GM21529 (cell line): ENCODE results near the gene NOP10.
"Not testable (repeated sequence)": the region's sequence is repeated elsewhere in the genome, so short reads cannot be mapped to it uniquely, and the experiment has no call there.

Experiments
- ATAC-seq: cut with Tn5 transposase; IDR thresholded peaks from one replicate; pipeline ENCODE4 v1.9.1; 2021; ENCODE audit not compliant: unreplicated experiment

Gene NOP10

GRCh38 chr15:34359416-34359815 is 16.5 kb upstream of the NOP10 start:
- ATAC-seq: no peak

GRCh38 chr15:34358948-34359347 is 16.0 kb upstream of the NOP10 start:
- ATAC-seq: no peak

GRCh38 chr15:34358367-34358766 is 15.4 kb upstream of the NOP10 start:
- ATAC-seq: no peak

GRCh38 chr15:34357653-34358052 is 14.7 kb upstream of the NOP10 start:
- ATAC-seq: no peak

- no peak for ATAC-seq
Observed at GRCh38 chr15:34355241-34355640, 12.3 kb upstream of the NOP10 start.

- no peak for ATAC-seq
Observed at GRCh38 chr15:34354286-34354685, 11.3 kb upstream of the NOP10 start.

- ATAC-seq: no peak
Observed at GRCh38 chr15:34353627-34354026, 10.7 kb upstream of the NOP10 start.

- not testable (repeated sequence) for ATAC-seq
Observed at GRCh38 chr15:34352996-34353395, 10.1 kb upstream of the NOP10 start.

- ATAC-seq: no peak
Observed at GRCh38 chr15:34349769-34350168, 6.8 kb upstream of the NOP10 start.

- no peak for ATAC-seq
Observed at GRCh38 chr15:34348735-34349300, 5.9 kb upstream of the NOP10 start.

- no peak for ATAC-seq
Observed at GRCh38 chr15:34347951-34348638, 5.2 kb upstream of the NOP10 start.

GRCh38 chr15:34342213-34342736 is 661 bp downstream of the NOP10 start:
- ATAC-seq: not testable (repeated sequence)

GRCh38 chr15:34341381-34342212 is 1.3 kb downstream of the NOP10 start:
- ATAC-seq: no peak

GRCh38 chr15:34339946-34340345 is 3.0 kb downstream of the NOP10 start:
- ATAC-seq: no peak

GRCh38 chr15:34338347-34338746 is 4.6 kb downstream of the NOP10 start:
- no peak for ATAC-seq

GRCh38 chr15:34337557-34338306 is 5.2 kb downstream of the NOP10 start, which contains the start of gene SLC12A6:
Gene SLC12A6 (minus strand): TSS chr15:34337781. CDS start chr15:34336680, 1,101 bp downstream.
- ATAC-seq: peak; percentile 64

- ATAC-seq: peak; percentile 9
Observed at GRCh38 chr15:34336991-34337556, 5.9 kb downstream of the NOP10 start.

GRCh38 chr15:34336231-34336990 is 6.5 kb downstream of the NOP10 start:
- ATAC-seq: no peak

GRCh38 chr15:34335176-34336032 is 7.5 kb downstream of the NOP10 start:
- ATAC-seq: no peak
